WERI-Rb-1 (cell line): Measurements from ENCODE around the gene TRANK1.
"Not testable (repeated sequence)": the region's sequence is repeated elsewhere in the genome, so short reads cannot be mapped to it uniquely, and the experiment has no call there.

ENCODE experiments used
- DNase-seq: peaks from one replicate; pipeline ENCODE4 v3.0.0-alpha.2; 2020
- H3K27ac ChIP-seq: fragments of 250-450 bp; sonication (Bioruptor Pico); 2 replicates; pipeline ENCODE4 v1.5.1; 2020; ENCODE audit warnings: mild to moderate bottlenecking, moderate library complexity
- H3K27me3 ChIP-seq: fragments of 250-450 bp; sonication (Bioruptor Pico); 2 replicates; pipeline ENCODE4 v1.5.1; 2021; ENCODE audit warnings: mild to moderate bottlenecking, low read depth, moderate library complexity; ENCODE audit not compliant: insufficient read depth, severe bottlenecking
- H3K36me3 ChIP-seq: fragments of 250-450 bp; sonication (Bioruptor Pico); 2 replicates; pipeline ENCODE4 v1.5.1; 2020; ENCODE audit warnings: mild to moderate bottlenecking, moderate library complexity
- H3K4me3 ChIP-seq: 2 replicates; pipeline ENCODE4 v1.5.1; 2011; ENCODE audit warnings: low read depth, mild to moderate bottlenecking, control low read depth, low read length
- H3K9me3 ChIP-seq: fragments of 250-450 bp; sonication (Bioruptor Pico); 2 replicates; pipeline ENCODE4 v1.5.1; 2021; ENCODE audit warnings: mild to moderate bottlenecking, moderate library complexity; ENCODE audit not compliant: severe bottlenecking
- CTCF ChIP-seq: IDR thresholded peaks from 2 replicates; pipeline ENCODE4 v1.5.1; 2011; ENCODE audit warnings: low read depth, mild to moderate bottlenecking, control low read depth, inconsistent platforms, low read length

Gene TRANK1

GRCh38 chr3:36941658-36942057 lies 3.2 kb downstream of the TRANK1 start:
- Histone ChIP-seq H3K9me3 (no peaks in the 10 kb centered on the region), H3K36me3 (no peaks in the 10 kb centered on the region), H3K27ac (no peak overlapping the region), H3K27me3 (no peaks in the 10 kb centered on the region), H3K4me3 (no peak overlapping the region)
- no peak for DNase-seq
- TF ChIP-seq CTCF: no peak

- Histone ChIP-seq H3K36me3 (no peaks in the 10 kb centered on the region), H3K27ac (no peak overlapping the region), H3K27me3 (no peaks in the 10 kb centered on the region), H3K4me3 (no peak overlapping the region), H3K9me3 (no peaks in the 10 kb centered on the region)
- no peak for DNase-seq
- no peak for TF ChIP-seq CTCF
Measured at GRCh38 chr3:36941162-36941561, 3.7 kb downstream of the TRANK1 start.

- no peak for TF ChIP-seq CTCF
- no peak overlapping the region for H3K4me3 ChIP-seq
Measured at GRCh38 chr3:36937492-36937891, 7.4 kb downstream of the TRANK1 start.

GRCh38 chr3:36933540-36934296 lies 11.1 kb downstream of the TRANK1 start:
- DNase-seq: no peak
- H3K36me3 ChIP-seq: no peaks in the 10 kb centered on the region
- no peak for TF ChIP-seq CTCF
- H3K9me3 ChIP-seq: no peaks in the 10 kb centered on the region
- H3K4me3 ChIP-seq: no peak overlapping the region
- no peak overlapping the region for H3K27ac ChIP-seq
- H3K27me3 ChIP-seq: no peaks in the 10 kb centered on the region

More at GRCh38 chr3:36937492-36937891, 7.4 kb downstream of the TRANK1 start:
- DNase-seq: no peak
- Histone ChIP-seq H3K36me3 (no peaks in the 10 kb centered on the region), H3K9me3 (no peaks in the 10 kb centered on the region), H3K27ac (no peak overlapping the region), H3K27me3 (no peaks in the 10 kb centered on the region)

GRCh38 chr3:36931424-36931823 lies 13.4 kb downstream of the TRANK1 start:
- not testable (repeated sequence) for H3K27me3 ChIP-seq, DNase-seq, H3K4me3 ChIP-seq, H3K9me3 ChIP-seq, H3K27ac ChIP-seq, H3K36me3 ChIP-seq

- Histone ChIP-seq H3K27ac (no peak overlapping the region), H3K9me3 (no peaks in the 10 kb centered on the region), H3K36me3 (no peaks in the 10 kb centered on the region), H3K4me3 (no peak overlapping the region), H3K27me3 (no peaks in the 10 kb centered on the region)
- no peak for TF ChIP-seq CTCF
- DNase-seq: no peak
Measured at GRCh38 chr3:36928220-36928619, 16.6 kb downstream of the TRANK1 start.
